AG04450 (cell line): ENCODE measurements around the gene FSHR. TPM values are rescaled to one million over a fixed set of nuclear protein-coding genes. Genes with fewer than 3 reads are reported as not detected.

ENCODE experiments used
- CTCF ChIA-PET: fragments of 300-600, 350-600 bp; formaldehyde crosslinking; extraction: SDS; loops from one replicate; lab custom pipeline; 2022; ENCODE audit warnings: antibody characterized with exemption, inconsistent platforms; lab: Charles Lee
- POLR2A ChIA-PET: fragments of 350-600 bp; formaldehyde crosslinking; extraction: SDS; loops from one replicate; lab custom pipeline; 2021; ENCODE audit warnings: antibody characterized with exemption, inconsistent platforms; lab: Yijun Ruan, JAX
- DNase-seq: peaks from one replicate; pipeline ENCODE4 v3.0.0-alpha.2; 2011; ENCODE audit warnings: low read depth, low spot score
- H3K27ac ChIP-seq: one replicate; pipeline ENCODE4 v1.5.1; 2012; ENCODE audit warnings: low read depth, low read length, control low read depth
- H3K27me3 ChIP-seq: one replicate; pipeline ENCODE4 v1.6.0; 2012; ENCODE audit warnings: low read length; ENCODE audit not compliant: control insufficient read depth, insufficient read depth
- H3K4me3 ChIP-seq: 2 replicates; pipeline ENCODE4 v1.5.1; 2011; ENCODE audit warnings: mild to moderate bottlenecking, low read depth, low read length, control low read depth
- H3K9me3 ChIP-seq: 2 replicates; pipeline ENCODE4 v1.5.1; 2012; ENCODE audit warnings: low read length; ENCODE audit not compliant: control insufficient read depth, insufficient read depth
- CTCF ChIP-seq: IDR thresholded peaks from 2 replicates; pipeline ENCODE4 v1.5.1; 2011; ENCODE audit warnings: low read depth, low read length, control low read depth, inconsistent platforms
- polyA plus RNA-seq: library from polyadenylated mRNA; depleted of rRNA; stranded (reverse); fragments of >200 nt; gene quantifications from 2 replicates; pipeline ENCODE4 v1.2.3, GENCODE V29; 2011

Gene FSHR
- polyA plus RNA-seq, 1 experiment = not detected

- POLR2A ChIA-PET = no interaction called here
- CTCF ChIA-PET = no interaction called here
- no peak for DNase-seq
- no peak for TF ChIP-seq CTCF
- Histone ChIP-seq H3K4me3 (no peak overlapping the region), H3K27me3 (no peaks in the 10 kb centered on the region), H3K9me3 (peaks cover 7% of the 10 kb centered on the region; the same call in 1 of the 2 replicates), H3K27ac (no peak overlapping the region)
Measured at GRCh38 chr2:49186050-49186648, 31.8 kb upstream of the FSHR start.

- H3K9me3 ChIP-seq = no peaks in the 10 kb centered on the region; the same call in 1 of the 2 replicates
- ChIA-PET POLR2A (no interaction called here), CTCF (no interaction called here)
- TF ChIP-seq CTCF = no peak
- no peak overlapping the region for H3K27ac ChIP-seq
- DNase-seq = no peak
- no peaks in the 10 kb centered on the region for H3K27me3 ChIP-seq
- H3K4me3 ChIP-seq = no peak overlapping the region
Measured at GRCh38 chr2:49178656-49179055, 24.3 kb upstream of the FSHR start.

GRCh38 chr2:49177194-49177593, 22.9 kb upstream of the FSHR start:
- Histone ChIP-seq H3K9me3 (no peaks in the 10 kb centered on the region; the same call in 1 of the 2 replicates), H3K27me3 (no peaks in the 10 kb centered on the region), H3K27ac (no peak overlapping the region), H3K4me3 (no peak overlapping the region)
- ChIA-PET CTCF (no interaction called here), POLR2A (no interaction called here)
- no peak for TF ChIP-seq CTCF
- DNase-seq = no peak

- DNase-seq = no peak
- Histone ChIP-seq H3K4me3 (no peak overlapping the region), H3K27ac (no peak overlapping the region), H3K27me3 (no peaks in the 10 kb centered on the region), H3K9me3 (no peaks in the 10 kb centered on the region; the same call in 1 of the 2 replicates)
- POLR2A ChIA-PET = no interaction called here
- no peak for TF ChIP-seq CTCF
- CTCF ChIA-PET = no interaction called here
Measured at GRCh38 chr2:49175831-49176230, 21.5 kb upstream of the FSHR start.

- no peak for TF ChIP-seq CTCF
- ChIA-PET CTCF (no interaction called here), POLR2A (no interaction called here)
- H3K27ac ChIP-seq = no peak overlapping the region
- no peaks in the 10 kb centered on the region for H3K27me3 ChIP-seq
- DNase-seq = no peak
- H3K4me3 ChIP-seq = no peak overlapping the region
- H3K9me3 ChIP-seq = peaks cover 3% of the 10 kb centered on the region; the same call in 1 of the 2 replicates
Measured at GRCh38 chr2:49174750-49175149, 20.4 kb upstream of the FSHR start.
